Cardiac muscle cell (in vitro differentiated cells and primary cell): ENCODE data around the gene H2BW2. TPM values are rescaled to one million over a fixed set of nuclear protein-coding genes. Genes with fewer than 3 reads are reported as not detected.
"Not testable (repeated sequence)": the region's sequence is repeated elsewhere in the genome, so short reads cannot be mapped to it uniquely, and the experiment has no call there.

Source experiments
- DNase-seq, 2 donors: peaks; one replicate each; pipeline versions ENCODE4 v3.0.0 to v3.0.0-alpha.2; 2010 to 2017; ENCODE audit warnings: low read depth in 1 of 2, low spot score in 1 of 2
- H3K27ac ChIP-seq: fragments of 200-600 bp; sonication (generic); 2 replicates; pipeline ENCODE4 v1.5.1; 2016
- H3K27me3 ChIP-seq: fragments of 200-600 bp; sonication (generic); 2 replicates; pipeline ENCODE4 v1.6.0; 2016; ENCODE audit warnings: control low read depth
- H3K36me3 ChIP-seq: fragments of 200-600 bp; sonication (generic); 2 replicates; pipeline ENCODE4 v1.5.1; 2016; ENCODE audit warnings: control low read depth
- H3K4me1 ChIP-seq: fragments of 200-600 bp; sonication (generic); 2 replicates; pipeline ENCODE4 v1.8.1; 2017; ENCODE audit warnings: low read depth, mild to moderate bottlenecking, mixed run types
- H3K4me3 ChIP-seq: fragments of 200-600 bp; sonication (generic); 2 replicates; pipeline ENCODE4 v1.5.1; 2016; ENCODE audit warnings: mild to moderate bottlenecking
- H3K9me3 ChIP-seq: fragments of 200-600 bp; sonication (generic); 2 replicates; pipeline ENCODE4 v1.5.1; 2017; ENCODE audit warnings: low read depth, mild to moderate bottlenecking, control low read depth
- CTCF ChIP-seq: IDR thresholded peaks from 2 replicates; pipeline ENCODE4 v1.5.1; 2012; ENCODE audit warnings: low read depth, mild to moderate bottlenecking, low read length
- polyA plus RNA-seq: library from polyadenylated mRNA; unstranded; fragments of >200 nt; fragmentation: Nextera tagmentation; extraction: Ambion mirVana; gene quantifications from 2 replicates; pipeline ENCODE4 v1.2.1, GENCODE V29; 2016
- total RNA-seq: library from RNA; depleted of rRNA; stranded (reverse); fragments of >200 nt; gene quantifications from 2 replicates; pipeline ENCODE4 v1.2.3, GENCODE V29; 2016

Gene H2BW2
- total and polyA plus RNA-seq, 2 experiments from 2014 or later = not detected

GRCh38 chrX:104018126-104018525 is 21.6 kb upstream of the H2BW2 start:
- no peak for TF ChIP-seq CTCF
- DNase-seq = peak in 1 of 2 donors; percentile 60

GRCh38 chrX:104041003-104041402 is 1.2 kb downstream of the H2BW2 start:
- H3K36me3 ChIP-seq = no peaks in the 10 kb centered on the region
- H3K9me3 ChIP-seq = no peaks in the 10 kb centered on the region
- H3K4me3 ChIP-seq = no peak overlapping the region
- no peak for DNase-seq
- no peak for TF ChIP-seq CTCF
- no peak overlapping the region for H3K27ac ChIP-seq
- no peaks in the 10 kb centered on the region for H3K4me1 ChIP-seq
- no peaks in the 10 kb centered on the region for H3K27me3 ChIP-seq

More at GRCh38 chrX:104018126-104018525, 21.6 kb upstream of the H2BW2 start:
- no peaks in the 10 kb centered on the region for H3K4me1 ChIP-seq
- H3K27me3 ChIP-seq = no peaks in the 10 kb centered on the region
- H3K9me3 ChIP-seq = no peaks in the 10 kb centered on the region
- no peak overlapping the region for H3K27ac ChIP-seq
- H3K36me3 ChIP-seq = no peaks in the 10 kb centered on the region
- H3K4me3 ChIP-seq = no peak overlapping the region

- no peak overlapping the region for H3K4me3 ChIP-seq
- DNase-seq = no peak
- no peaks in the 10 kb centered on the region for H3K9me3 ChIP-seq
- TF ChIP-seq CTCF = no peak
- no peaks in the 10 kb centered on the region for H3K4me1 ChIP-seq
- H3K36me3 ChIP-seq = no peaks in the 10 kb centered on the region
- no peaks in the 10 kb centered on the region for H3K27me3 ChIP-seq
- no peak overlapping the region for H3K27ac ChIP-seq
Observed at GRCh38 chrX:104045642-104046041, 5.9 kb downstream of the H2BW2 start.

- Histone ChIP-seq H3K27me3 (no peaks in the 10 kb centered on the region), H3K36me3 (no peaks in the 10 kb centered on the region), H3K4me3 (no peak overlapping the region), H3K9me3 (no peaks in the 10 kb centered on the region), H3K4me1 (no peaks in the 10 kb centered on the region), H3K27ac (no peak overlapping the region)
- TF ChIP-seq CTCF = no peak
- no peak for DNase-seq
Observed at GRCh38 chrX:104047171-104047570, 7.4 kb downstream of the H2BW2 start.

- H3K9me3 ChIP-seq, H3K27ac ChIP-seq, H3K27me3 ChIP-seq, H3K4me1 ChIP-seq, DNase-seq, H3K36me3 ChIP-seq, H3K4me3 ChIP-seq: not testable (repeated sequence)
Observed at GRCh38 chrX:104054956-104055355, 15.2 kb downstream of the H2BW2 start.

- H3K9me3 ChIP-seq, H3K4me1 ChIP-seq, H3K36me3 ChIP-seq, DNase-seq, H3K27ac ChIP-seq, H3K27me3 ChIP-seq, H3K4me3 ChIP-seq: not testable (repeated sequence)
Observed at GRCh38 chrX:104062636-104063035, 22.9 kb downstream of the H2BW2 start.

- DNase-seq, H3K9me3 ChIP-seq, H3K4me3 ChIP-seq, H3K4me1 ChIP-seq, H3K27ac ChIP-seq, H3K36me3 ChIP-seq, H3K27me3 ChIP-seq: not testable (repeated sequence)
Observed at GRCh38 chrX:104075778-104076445, 36.2 kb downstream of the H2BW2 start, which contains the start of gene TMSB15C. Gene TMSB15C, minus strand, starts transcription at chrX:104076236.

- not testable (repeated sequence) for H3K27me3 ChIP-seq, H3K4me1 ChIP-seq, DNase-seq, H3K27ac ChIP-seq, H3K36me3 ChIP-seq, H3K9me3 ChIP-seq, H3K4me3 ChIP-seq
Observed at GRCh38 chrX:104077854-104078253, 38.1 kb downstream of the H2BW2 start.
